CD8-positive, alpha-beta memory T cell (primary cell): ENCODE results near the gene SESTD1. TPM values are rescaled to one million over a fixed set of nuclear protein-coding genes. Genes with fewer than 3 reads are reported as not detected.

Experiments used
- polyA plus RNA-seq: library from polyadenylated mRNA; unstranded; fragments of 300-500 nt; fragmentation: Illumina TruSeq; gene quantifications from one replicate; pipeline ENCODE4 v1.2.3, GENCODE V29; 2021
- total RNA-seq, 2 experiments: library from RNA; stranded (reverse); gene quantifications; one replicate each; pipeline ENCODE4 v1.2.3, GENCODE V29; 2021

Gene SESTD1
- total and polyA plus RNA-seq, 3 experiments from 2014 or later = 1.6 to 3.7 (median 2.2) TPM

Other genes starting within 250 kb of the SESTD1 start
- gene CCDC141, start 214.7 kb downstream of the SESTD1 start, total RNA-seq = 1 to 10 TPM; 1.6 to 2.1 TPM
- gene CCDC141, start 214.7 kb downstream of the SESTD1 start, polyA plus RNA-seq = 3.9 TPM